Stimulated activated CD4-positive, alpha-beta T cell treated with anti-CD3 and anti-CD28 coated beads, Interleukin-1b, Interleukin-23, amount 100 ng/mL, for 24 hours (primary cell): ENCODE results near the gene MYLK4.

ENCODE experiments used
- DNase-seq, 4 experiments: peaks; one replicate each; pipeline ENCODE4 v3.0.0-alpha.2; 2020; ENCODE audit warnings: low read depth in 4 of 4, low spot score in 1 of 4

Gene MYLK4

GRCh38 chr6:2734488-2735166 is 16.1 kb downstream of the MYLK4 start:
- DNase-seq = no peak

GRCh38 chr6:2733736-2734480 is 16.8 kb downstream of the MYLK4 start:
- DNase-seq = no peak

GRCh38 chr6:2733324-2733723 is 17.4 kb downstream of the MYLK4 start:
- DNase-seq = peak in 1 of 4 experiments; percentile 15

GRCh38 chr6:2732503-2733089 is 18.1 kb downstream of the MYLK4 start:
- DNase-seq = no peak

GRCh38 chr6:2731281-2731909 is 19.3 kb downstream of the MYLK4 start:
- no peak for DNase-seq

- DNase-seq = no peak
These were observed 20.2 kb downstream of the MYLK4 start for GRCh38 chr6:2730353-2731107.

- DNase-seq = no peak
These were observed 20.8 kb downstream of the MYLK4 start for GRCh38 chr6:2729921-2730320.

- DNase-seq = no peak
These were observed 24.6 kb downstream of the MYLK4 start for GRCh38 chr6:2725999-2726567.

GRCh38 chr6:2725364-2725988 is 25.2 kb downstream of the MYLK4 start:
- DNase-seq = no peak

- no peak for DNase-seq
These were observed 29.5 kb downstream of the MYLK4 start for GRCh38 chr6:2721219-2721618.

- no peak for DNase-seq
These were observed 31.6 kb downstream of the MYLK4 start for GRCh38 chr6:2719093-2719455.

GRCh38 chr6:2718334-2719092 is 32.2 kb downstream of the MYLK4 start:
- DNase-seq = no peak

- DNase-seq = no peak
These were observed 33.6 kb downstream of the MYLK4 start for GRCh38 chr6:2716936-2717700.

- DNase-seq = no peak
These were observed 35.0 kb downstream of the MYLK4 start for GRCh38 chr6:2715737-2716136.

GRCh38 chr6:2714111-2714895 is 36.4 kb downstream of the MYLK4 start:
- DNase-seq = no peak

- DNase-seq = no peak
These were observed 37.1 kb downstream of the MYLK4 start for GRCh38 chr6:2713473-2714110.

GRCh38 chr6:2712102-2712501 is 38.6 kb downstream of the MYLK4 start:
- no peak for DNase-seq

- no peak for DNase-seq
These were observed 40.3 kb downstream of the MYLK4 start for GRCh38 chr6:2710412-2710811.
